ENCODE data around the gene EEF2K. TPM values are rescaled to one million over a fixed set of nuclear protein-coding genes. Genes with fewer than 3 reads are reported as not detected.

The EEF2K gene
- total RNA-seq, 1 experiment from 2014 or later: 9.1 TPM

DNA sequence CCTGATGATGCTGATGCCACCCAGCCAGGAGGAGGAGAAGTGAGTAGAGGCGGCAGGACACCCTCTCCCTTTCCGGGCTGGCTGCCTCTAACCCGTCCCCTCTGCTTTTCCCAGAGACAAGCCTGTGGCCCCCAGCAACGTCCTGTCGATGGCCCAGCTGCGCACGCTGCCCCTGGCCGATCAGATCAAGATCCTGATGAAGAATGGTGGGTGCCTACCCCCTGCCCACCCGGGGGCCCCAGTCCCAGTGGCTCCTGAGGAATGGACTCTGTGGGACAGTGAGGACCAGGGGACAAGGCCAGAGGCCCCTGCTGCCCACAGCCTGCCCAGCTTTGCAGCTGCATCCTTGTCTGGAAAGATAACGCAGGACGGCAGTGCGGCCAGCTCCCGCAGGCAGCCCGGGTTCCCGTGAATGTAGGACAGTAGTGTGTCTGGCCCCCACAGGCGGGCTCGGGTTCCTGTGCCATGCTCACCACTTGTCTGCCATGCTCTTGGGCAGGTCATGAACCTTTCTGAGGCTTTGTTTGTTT lies 111.0 kb downstream of the EEF2K start:
- CTCF ChIA-PET: no interaction called here
- no peak overlapping the region for H3K4me2 ChIP-seq (ENCODE audit: low read length)
- intact Hi-C loops (cut with micrococcal nuclease): no loop called here
- H4K20me1 ChIP-seq (ENCODE audit: low read length): no peaks in the 10 kb centered on the region
- POLR2A ChIA-PET (ENCODE audit: unreplicated experiment): no interaction called here
- H3K36me3 ChIP-seq (ENCODE audit: low read depth, low read length): peaks cover 18% of the 10 kb centered on the region; the same call in 1 of the 2 replicates
- no peaks in the 10 kb centered on the region for H3K9me3 ChIP-seq (ENCODE audit: low read length)
- H3K4me1 ChIP-seq (ENCODE audit: insufficient read depth, low read length): no peaks in the 10 kb centered on the region
- no peaks in the 10 kb centered on the region for H3F3A ChIP-seq (ENCODE audit: low read length, unreplicated experiment)
- no peaks in the 10 kb centered on the region for H3K27me3 ChIP-seq (ENCODE audit: low read length)
- DNase-seq: no peak
- no peaks in the 10 kb centered on the region for H3K9me2 ChIP-seq (replicated peaks; ENCODE audit: low read length)
- no TSS peak for BruUV-seq (replicated peaks)
- H3K27ac ChIP-seq (ENCODE audit: low read length): no peak overlapping the region
- ATAC-seq: no peak
- H3K9ac ChIP-seq (ENCODE audit: low read length): no peak overlapping the region
- H3K4me3 ChIP-seq (ENCODE audit: low read length): no peak overlapping the region
- TF ChIP-seq, protein P1, sequence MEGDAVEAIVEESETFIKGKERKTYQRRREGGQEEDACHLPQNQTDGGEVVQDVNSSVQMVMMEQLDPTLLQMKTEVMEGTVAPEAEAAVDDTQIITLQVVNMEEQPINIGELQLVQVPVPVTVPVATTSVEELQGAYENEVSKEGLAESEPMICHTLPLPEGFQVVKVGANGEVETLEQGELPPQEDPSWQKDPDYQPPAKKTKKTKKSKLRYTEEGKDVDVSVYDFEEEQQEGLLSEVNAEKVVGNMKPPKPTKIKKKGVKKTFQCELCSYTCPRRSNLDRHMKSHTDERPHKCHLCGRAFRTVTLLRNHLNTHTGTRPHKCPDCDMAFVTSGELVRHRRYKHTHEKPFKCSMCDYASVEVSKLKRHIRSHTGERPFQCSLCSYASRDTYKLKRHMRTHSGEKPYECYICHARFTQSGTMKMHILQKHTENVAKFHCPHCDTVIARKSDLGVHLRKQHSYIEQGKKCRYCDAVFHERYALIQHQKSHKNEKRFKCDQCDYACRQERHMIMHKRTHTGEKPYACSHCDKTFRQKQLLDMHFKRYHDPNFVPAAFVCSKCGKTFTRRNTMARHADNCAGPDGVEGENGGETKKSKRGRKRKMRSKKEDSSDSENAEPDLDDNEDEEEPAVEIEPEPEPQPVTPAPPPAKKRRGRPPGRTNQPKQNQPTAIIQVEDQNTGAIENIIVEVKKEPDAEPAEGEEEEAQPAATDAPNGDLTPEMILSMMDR (conservative IDR thresholded peaks at IDR 0.05; ENCODE audit: low read depth, low read length): no peak
- TF ChIP-seq EZH2phosphoT487 (IDR thresholded peaks at IDR 0.05; ENCODE audit: borderline replicate concordance, low read length) (no peak), EZH2 (IDR thresholded peaks at IDR 0.05; ENCODE audit: low read length, unreplicated experiment) (no peak)
- H3K79me2 ChIP-seq (ENCODE audit: low read length): no peaks in the 10 kb centered on the region
- H2AFZ ChIP-seq (ENCODE audit: low read length): no peak overlapping the region

GRCh38 chr16:22317625-22318024 lies 111.5 kb downstream of the EEF2K start:
- peaks cover 18% of the 10 kb centered on the region; the same call in 1 of the 2 replicates for H3K36me3 ChIP-seq (ENCODE audit: low read depth, low read length)
- H3K79me2 ChIP-seq (ENCODE audit: low read length): no peaks in the 10 kb centered on the region
- CTCF ChIA-PET: no interaction called here

More at GRCh38 chr16:22317625-22318024, 111.5 kb downstream of the EEF2K start:
- Histone ChIP-seq H3K9me2 (replicated peaks; ENCODE audit: low read length) (no peaks in the 10 kb centered on the region), H3K9me3 (ENCODE audit: low read length) (no peaks in the 10 kb centered on the region), H3K4me2 (ENCODE audit: low read length) (no peak overlapping the region), H2AFZ (ENCODE audit: low read length) (no peak overlapping the region), H3K27me3 (ENCODE audit: low read length) (no peaks in the 10 kb centered on the region), H3K4me1 (ENCODE audit: insufficient read depth, low read length) (no peaks in the 10 kb centered on the region), H4K20me1 (ENCODE audit: low read length) (no peaks in the 10 kb centered on the region), H3K4me3 (ENCODE audit: low read length) (no peak overlapping the region), H3K9ac (ENCODE audit: low read length) (no peak overlapping the region), H3F3A (ENCODE audit: low read length, unreplicated experiment) (no peaks in the 10 kb centered on the region), H3K27ac (ENCODE audit: low read length) (no peak overlapping the region)
- intact Hi-C loops (cut with micrococcal nuclease): no loop called here
- TF ChIP-seq, protein P1 (conservative IDR thresholded peaks at IDR 0.05; ENCODE audit: low read depth, low read length): no peak
- TF ChIP-seq EZH2phosphoT487 (IDR thresholded peaks at IDR 0.05; ENCODE audit: borderline replicate concordance, low read length) (no peak), EZH2 (IDR thresholded peaks at IDR 0.05; ENCODE audit: low read length, unreplicated experiment) (no peak)
- no peak for DNase-seq
- ATAC-seq: no peak
- no TSS peak for BruUV-seq (replicated peaks)
- POLR2A ChIA-PET (ENCODE audit: unreplicated experiment): no interaction called here
